Stomach (tissue), 9 donors: ENCODE measurements around the gene CORO2B. TPM values are rescaled to one million over a fixed set of nuclear protein-coding genes. Genes with fewer than 3 reads are reported as not detected.

ENCODE experiments used
- DNase-seq, 2 donors: peaks; one replicate each; pipeline versions ENCODE4 v3.0.0 to v3.0.0-alpha.2; 2013 to 2019
- H3K27ac ChIP-seq, 5 donors: fragments of 200-600 bp in 4 of 5; sonication (generic) in 4 of 5; one replicate each; pipeline ENCODE4 v1.5.1; 2013 to 2019; ENCODE audit warnings: mild to moderate bottlenecking in 1 of 5, moderate library complexity in 1 of 5
- H3K27me3 ChIP-seq, 3 donors: fragments of 200-600 bp; sonication (generic); one replicate each; pipeline ENCODE4 v1.5.1; 2017 to 2019; ENCODE audit warnings: mixed run types in 1 of 3
- H3K36me3 ChIP-seq, 4 donors: fragments of 200-600 bp; sonication (generic); 1 replicate in 3 of 4; 2 replicates in 1 of 4; pipeline ENCODE4 v1.5.1; 2016 to 2019
- H3K4me1 ChIP-seq, 4 donors: fragments of 200-600 bp; sonication (generic); one replicate each; pipeline ENCODE4 v1.5.1; 2016 to 2019
- H3K4me3 ChIP-seq, 4 donors: fragments of 200-600 bp; sonication (generic) in 3 of 4; one replicate each; pipeline ENCODE4 v1.5.1; 2016 to 2019; ENCODE audit warnings: mild to moderate bottlenecking in 1 of 4
- H3K9me3 ChIP-seq, 4 donors: fragments of 200-600 bp; sonication (generic); one replicate each; pipeline ENCODE4 v1.5.1; 2016 to 2019
- EP300 ChIP-seq: sonication (generic); formaldehyde crosslinking; IDR thresholded peaks from one replicate; pipeline ENCODE4 v1.6.1; 2017; ENCODE audit warnings: antibody characterized with exemption
- POLR2A ChIP-seq, 4 donors: fragments of 450-650 bp; IDR thresholded peaks; one replicate each; pipeline ENCODE4 v1.6.1; 2016; ENCODE audit warnings: antibody characterized with exemption in 4 of 4, control low read depth in 2 of 4, mild to moderate bottlenecking in 1 of 4, moderate library complexity in 1 of 4
- POLR2AphosphoS5 ChIP-seq, 3 donors: sonication (generic); formaldehyde crosslinking; IDR thresholded peaks; one replicate each; pipeline ENCODE4 v1.6.1; 2016; ENCODE audit warnings: antibody characterized with exemption in 3 of 3
- WGBS, 5 donors: extraction: QIAGEN DNeasy Blood & Tissue Kit in 3 of 5; methylation state at CpG; one replicate each; pipeline versions ENCODE4 v1.1.5 to v1.1.7; 2013 to 2018; 5-methylcytosine and 5-hydroxymethylcytosine counted together
- intact Hi-C: fragments of 100-400 bp; cut with DNase I; formaldehyde crosslinking; loops from one replicate; pipeline ENCODE4 v1.15.1; 2023; ENCODE audit warnings: low total_unique reads
- polyA plus RNA-seq, 3 donors: library from polyadenylated mRNA; stranded (reverse); fragments of 200-250 nt; gene quantifications; one replicate each; pipeline ENCODE4 v1.2.3, GENCODE V29; 2013
- total RNA-seq, 5 donors: library from RNA; depleted of rRNA; stranded (reverse); fragments of >200 nt; gene quantifications; one replicate each; pipeline versions ENCODE4 v1.1.0 to v1.2.3, GENCODE V29; 2014 to 2016
- TF ChIP-seq, protein P1 (sequence below), 7 experiments: fragments of 450-650 bp in 4 of 7; fragments of 200-600 bp in 3 of 7; sonication (generic) in 3 of 7; IDR thresholded peaks; one replicate each; pipeline ENCODE4 v1.5.1; 2016 to 2019; ENCODE audit warnings: antibody characterized with exemption in 7 of 7, control low read depth in 2 of 7, mild to moderate bottlenecking in 1 of 7
- donor health status: healthy with polysubstance abuse.
- donor health status: Bipolar disorder and iron deficiency.
- donor health status: healthy.

CORO2B gene
- total and polyA plus RNA-seq, 8 donors, result 0.89 to 3.7 (median 2.3) TPM; not detected in 1

GRCh38 chr15:68719051-68719450 lies 140.3 kb downstream of the CORO2B start:
- Histone ChIP-seq H3K4me3 (no peak overlapping the region), H3K9me3 (no peaks in the 10 kb centered on the region), H3K4me1 (no peaks in the 10 kb centered on the region), H3K27me3 (no peaks in the 10 kb centered on the region), H3K27ac (no peak overlapping the region), H3K36me3 (peaks cover 0 to 10% (median 2%) of the 10 kb centered on the region in 4 donors)
- intact Hi-C loops, result no loop called here
- WGBS, 5 donors, result 87 to 96% (median 91%) methylated on average over 9 of the region's 9 CpGs
- no peak for DNase-seq
- TF ChIP-seq POLR2AphosphoS5 (IDR thresholded peaks at IDR 0.05) (no peak), EP300 (no peak), POLR2A (IDR thresholded peaks at IDR 0.05) (no peak)
- TF ChIP-seq, protein P1, sequence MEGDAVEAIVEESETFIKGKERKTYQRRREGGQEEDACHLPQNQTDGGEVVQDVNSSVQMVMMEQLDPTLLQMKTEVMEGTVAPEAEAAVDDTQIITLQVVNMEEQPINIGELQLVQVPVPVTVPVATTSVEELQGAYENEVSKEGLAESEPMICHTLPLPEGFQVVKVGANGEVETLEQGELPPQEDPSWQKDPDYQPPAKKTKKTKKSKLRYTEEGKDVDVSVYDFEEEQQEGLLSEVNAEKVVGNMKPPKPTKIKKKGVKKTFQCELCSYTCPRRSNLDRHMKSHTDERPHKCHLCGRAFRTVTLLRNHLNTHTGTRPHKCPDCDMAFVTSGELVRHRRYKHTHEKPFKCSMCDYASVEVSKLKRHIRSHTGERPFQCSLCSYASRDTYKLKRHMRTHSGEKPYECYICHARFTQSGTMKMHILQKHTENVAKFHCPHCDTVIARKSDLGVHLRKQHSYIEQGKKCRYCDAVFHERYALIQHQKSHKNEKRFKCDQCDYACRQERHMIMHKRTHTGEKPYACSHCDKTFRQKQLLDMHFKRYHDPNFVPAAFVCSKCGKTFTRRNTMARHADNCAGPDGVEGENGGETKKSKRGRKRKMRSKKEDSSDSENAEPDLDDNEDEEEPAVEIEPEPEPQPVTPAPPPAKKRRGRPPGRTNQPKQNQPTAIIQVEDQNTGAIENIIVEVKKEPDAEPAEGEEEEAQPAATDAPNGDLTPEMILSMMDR (IDR thresholded peaks at IDR 0.05), result no peak

GRCh38 chr15:68719672-68720071 lies 140.9 kb downstream of the CORO2B start:
- intact Hi-C loops, result no loop called here
- Histone ChIP-seq H3K27ac (no peak overlapping the region), H3K4me3 (no peak overlapping the region), H3K27me3 (no peaks in the 10 kb centered on the region), H3K36me3 (peaks cover 0 to 10% (median 0%) of the 10 kb centered on the region in 4 donors), H3K4me1 (no peaks in the 10 kb centered on the region), H3K9me3 (no peaks in the 10 kb centered on the region)
- DNase-seq, result no peak
- TF ChIP-seq EP300, result no peak
- no peak for TF ChIP-seq POLR2A (IDR thresholded peaks at IDR 0.05)
- TF ChIP-seq, protein P1 (IDR thresholded peaks at IDR 0.05), result no peak
- TF ChIP-seq POLR2AphosphoS5 (IDR thresholded peaks at IDR 0.05), result no peak
- WGBS, 5 donors, result 80 to 89% (median 86%) methylated on average over 10 of the region's 10 CpGs

GRCh38 chr15:68721886-68722285 lies 143.1 kb downstream of the CORO2B start:
- intact Hi-C loops, result no loop called here

DNA sequence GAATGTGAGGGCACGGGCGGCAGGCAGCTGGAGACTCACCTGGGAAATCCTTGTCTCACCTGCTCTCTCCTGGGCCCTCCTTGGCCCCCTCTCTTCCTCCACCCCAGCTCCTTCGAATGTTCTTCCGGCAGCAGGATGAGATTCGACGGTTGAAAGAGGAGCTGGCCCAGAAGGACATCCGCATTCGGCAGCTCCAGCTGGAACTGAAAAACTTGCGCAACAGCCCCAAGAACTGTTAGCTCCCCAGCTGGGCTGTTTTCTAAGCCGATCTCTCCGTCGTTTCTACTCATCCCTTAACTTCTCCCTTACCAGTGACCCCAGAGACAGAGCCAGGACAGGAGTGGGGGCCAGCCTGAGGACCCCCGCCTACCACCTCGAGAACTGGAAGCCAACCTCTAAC lies 146.9 kb downstream of the CORO2B start:
- Histone ChIP-seq H3K4me1 (peaks cover 0 to 18% (median 6%) of the 10 kb centered on the region in 4 donors), H3K9me3 (no peaks in the 10 kb centered on the region), H3K27ac (peak overlapping the region in 1 of 5 donors; percentile 37), H3K36me3 (no peaks in the 10 kb centered on the region), H3K27me3 (no peaks in the 10 kb centered on the region), H3K4me3 (no peak overlapping the region)
- intact Hi-C loops, result no loop called here
- TF ChIP-seq, protein P1 (IDR thresholded peaks at IDR 0.05), result no peak
- TF ChIP-seq POLR2A (IDR thresholded peaks at IDR 0.05) (no peak), EP300 (no peak)
- WGBS, 5 donors, result 41 to 55% (median 53%) methylated on average over 13 to 14 of the region's 14 CpGs
- peak; percentile 32 to 66 for DNase-seq

More at GRCh38 chr15:68721886-68722285, 143.1 kb downstream of the CORO2B start:
- H3K27me3 ChIP-seq, result no peaks in the 10 kb centered on the region
- no peaks in the 10 kb centered on the region for H3K36me3 ChIP-seq
- H3K4me3 ChIP-seq, result no peak overlapping the region
- TF ChIP-seq POLR2A (IDR thresholded peaks at IDR 0.05) (no peak), POLR2AphosphoS5 (IDR thresholded peaks at IDR 0.05) (no peak), EP300 (no peak)
- TF ChIP-seq, protein P1 (IDR thresholded peaks at IDR 0.05), result no peak
- H3K9me3 ChIP-seq, result no peaks in the 10 kb centered on the region
- no peak overlapping the region for H3K27ac ChIP-seq
- H3K4me1 ChIP-seq, result peaks cover 0 to 9% (median 0%) of the 10 kb centered on the region in 4 donors
- DNase-seq, result no peak
- 87 to 94% (median 92%) methylated on average over 5 of the region's 5 CpGs for WGBS, 5 donors
